ENCODE results near the gene RBM24.

RBM24 gene

DNA sequence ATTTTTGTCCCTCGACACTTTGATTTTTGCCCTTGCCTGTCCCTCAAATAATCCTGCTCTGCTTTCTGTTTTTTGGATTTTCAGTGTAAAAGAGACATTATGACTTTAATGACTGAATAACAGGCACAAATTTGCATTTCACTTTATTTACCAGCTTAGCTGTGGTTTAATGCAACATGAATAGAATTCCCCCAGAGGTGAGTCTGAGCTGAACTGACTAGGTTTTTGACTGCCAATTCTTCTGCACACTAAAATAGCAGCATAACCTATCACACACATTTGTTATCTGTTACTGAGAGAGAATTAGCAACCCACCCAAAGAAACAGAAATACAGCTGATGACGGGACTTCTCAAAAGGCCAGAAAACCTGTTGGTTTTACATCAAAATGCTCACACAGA, 3.9 kb upstream of the RBM24 start:
- no peak overlapping the region for H3K27ac ChIP-seq
- TF ChIP-seq, protein P1, sequence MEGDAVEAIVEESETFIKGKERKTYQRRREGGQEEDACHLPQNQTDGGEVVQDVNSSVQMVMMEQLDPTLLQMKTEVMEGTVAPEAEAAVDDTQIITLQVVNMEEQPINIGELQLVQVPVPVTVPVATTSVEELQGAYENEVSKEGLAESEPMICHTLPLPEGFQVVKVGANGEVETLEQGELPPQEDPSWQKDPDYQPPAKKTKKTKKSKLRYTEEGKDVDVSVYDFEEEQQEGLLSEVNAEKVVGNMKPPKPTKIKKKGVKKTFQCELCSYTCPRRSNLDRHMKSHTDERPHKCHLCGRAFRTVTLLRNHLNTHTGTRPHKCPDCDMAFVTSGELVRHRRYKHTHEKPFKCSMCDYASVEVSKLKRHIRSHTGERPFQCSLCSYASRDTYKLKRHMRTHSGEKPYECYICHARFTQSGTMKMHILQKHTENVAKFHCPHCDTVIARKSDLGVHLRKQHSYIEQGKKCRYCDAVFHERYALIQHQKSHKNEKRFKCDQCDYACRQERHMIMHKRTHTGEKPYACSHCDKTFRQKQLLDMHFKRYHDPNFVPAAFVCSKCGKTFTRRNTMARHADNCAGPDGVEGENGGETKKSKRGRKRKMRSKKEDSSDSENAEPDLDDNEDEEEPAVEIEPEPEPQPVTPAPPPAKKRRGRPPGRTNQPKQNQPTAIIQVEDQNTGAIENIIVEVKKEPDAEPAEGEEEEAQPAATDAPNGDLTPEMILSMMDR (conservative IDR thresholded peaks at IDR 0.05): no peak

DNA sequence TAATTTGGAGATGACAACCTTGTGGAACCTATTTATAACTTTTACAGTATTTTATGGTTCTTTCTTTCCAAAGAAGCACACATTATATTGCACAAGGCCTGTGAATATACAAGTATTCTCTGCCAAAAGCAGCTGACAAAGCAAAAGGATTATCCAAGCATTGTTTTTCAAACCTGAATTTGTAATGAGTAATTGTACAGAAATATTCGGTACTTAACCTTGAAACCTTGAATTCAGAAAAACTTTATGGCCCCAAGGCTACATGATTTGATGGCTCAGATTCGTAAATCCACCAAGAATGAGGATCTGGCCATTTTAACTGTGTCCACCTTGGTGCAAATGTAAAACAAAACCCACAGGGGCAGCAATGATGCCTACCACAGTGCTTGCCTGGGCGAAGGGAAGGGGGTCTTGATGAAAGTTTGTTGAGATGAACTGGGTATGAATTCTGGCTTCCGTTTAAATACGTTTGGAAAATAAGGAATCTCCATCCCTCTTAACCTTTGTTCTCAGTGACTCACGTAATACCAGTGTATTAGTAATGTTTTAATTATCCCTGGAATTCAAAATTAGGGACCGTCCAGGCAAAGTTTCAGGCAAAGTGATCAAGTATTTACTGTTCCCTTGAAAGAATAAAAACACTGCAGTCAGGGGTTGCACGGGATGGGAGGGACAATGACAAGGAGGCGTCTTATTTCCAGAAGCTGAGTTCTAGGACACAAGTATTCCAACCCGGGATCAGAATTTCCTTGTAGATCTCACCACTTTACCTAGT, 2.7 kb upstream of the RBM24 start:
- TF ChIP-seq, protein P1 (conservative IDR thresholded peaks at IDR 0.05): no peak
- H3K27ac ChIP-seq: no peak overlapping the region

DNA sequence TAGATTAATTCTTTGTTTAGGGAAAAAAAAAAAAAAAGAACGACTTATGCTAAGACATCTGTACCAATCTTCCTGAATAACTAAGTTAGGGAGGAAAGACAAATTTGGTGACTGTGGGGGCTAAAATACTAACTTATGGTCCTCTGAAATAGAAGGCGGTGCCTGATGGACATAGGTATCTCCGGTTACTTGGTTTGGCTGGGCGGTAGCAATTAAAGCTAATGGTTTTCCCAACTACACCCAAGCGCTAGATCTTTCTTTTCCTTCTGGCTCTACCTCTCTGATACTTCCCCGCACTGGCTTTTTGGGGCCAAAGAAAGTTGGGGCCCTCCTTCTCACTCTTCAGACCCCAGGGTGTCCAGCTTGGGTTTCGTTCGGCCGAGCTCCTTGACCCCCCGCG, 1.0 kb upstream of the RBM24 start:
- TF ChIP-seq, protein P1 (conservative IDR thresholded peaks at IDR 0.05): no peak
- no peak overlapping the region for H3K27ac ChIP-seq

GRCh38 chr6:17280552-17281090, 540 bp upstream of the RBM24 start:
- H3K27ac ChIP-seq: peak overlapping the region; percentile 45; the same call in 1 of the 2 replicates
- TF ChIP-seq, protein P1 (conservative IDR thresholded peaks at IDR 0.05): no peak

- TF ChIP-seq, protein P1 (conservative IDR thresholded peaks at IDR 0.05): 0 out of 2 replicates have a peak, but pooled peaks have one; percentile 6
- H3K27ac ChIP-seq: peak overlapping the region; percentile 45; the same call in 1 of the 2 replicates
Measured at GRCh38 chr6:17281497-17282481, 628 bp downstream of the RBM24 start.

DNA sequence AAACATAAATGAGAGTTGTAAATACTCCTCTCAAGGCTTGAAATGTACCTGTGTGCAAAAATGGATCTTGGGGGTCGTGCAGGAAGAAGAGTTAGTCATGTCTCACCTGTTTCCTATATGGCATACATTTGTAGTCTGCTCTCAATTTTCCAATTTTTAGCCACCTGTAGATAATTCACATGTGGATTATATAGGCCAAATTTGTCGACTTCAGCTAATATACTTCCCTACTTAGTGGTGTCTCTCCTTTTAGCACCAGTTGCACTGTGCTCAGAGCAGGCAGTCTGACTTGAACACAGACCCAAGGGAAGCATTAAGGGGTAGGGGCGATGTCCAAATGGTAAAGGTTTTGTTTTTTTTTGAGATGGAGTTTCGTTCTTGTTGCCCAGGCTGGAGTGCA, 1.9 kb downstream of the RBM24 start:
- no peak overlapping the region for H3K27ac ChIP-seq
- TF ChIP-seq, protein P1 (conservative IDR thresholded peaks at IDR 0.05): no peak

- TF ChIP-seq, protein P1 (conservative IDR thresholded peaks at IDR 0.05): no peak
Measured at GRCh38 chr6:17289630-17290061, 8.5 kb downstream of the RBM24 start.

More at GRCh38 chr6:17289630-17290061, 8.5 kb downstream of the RBM24 start:
- no peak overlapping the region for H3K27ac ChIP-seq

Measured in VCaP (cell line).